Upper lobe of left lung (tissue), 6 donors: ENCODE measurements around the gene SMIM36. TPM values are rescaled to one million over a fixed set of nuclear protein-coding genes. Genes with fewer than 3 reads are reported as not detected.

Experiments used
- ATAC-seq, 2 donors: fragments of 200-7000 bp; cut with Tn5 transposase; one replicate each; pipeline ENCODE4 v1.9.1; 2022; ENCODE audit warnings: mild to moderate bottlenecking in 2 of 2, moderate library complexity in 2 of 2; ENCODE audit not compliant: low FRiP score in 2 of 2
- DNase-seq, 2 donors: peaks; one replicate each; pipeline ENCODE4 v3.0.0-alpha.2; 2019 to 2020
- H3K27ac ChIP-seq, 4 donors: fragments of 200-600 bp; sonication (generic); one replicate each; pipeline ENCODE4 v1.5.1; 2016 to 2019
- H3K27me3 ChIP-seq, 4 donors: fragments of 200-600 bp; sonication (generic); one replicate each; pipeline ENCODE4 v1.5.1; 2017 to 2019
- H3K36me3 ChIP-seq, 4 donors: fragments of 200-600 bp; sonication (generic); one replicate each; pipeline ENCODE4 v1.5.1; 2016 to 2019
- H3K4me1 ChIP-seq, 4 donors: fragments of 200-600 bp; sonication (generic); one replicate each; pipeline ENCODE4 v1.5.1; 2018 to 2019
- H3K4me3 ChIP-seq, 4 donors: fragments of 200-600 bp; sonication (generic); one replicate each; pipeline ENCODE4 v1.5.1; 2017 to 2019; ENCODE audit warnings: mild to moderate bottlenecking in 2 of 4, moderate library complexity in 1 of 4
- H3K9me3 ChIP-seq, 4 donors: fragments of 200-600 bp; sonication (generic); one replicate each; pipeline ENCODE4 v1.5.1; 2018 to 2019
- CTCF ChIP-seq, 6 experiments: fragments of 450-650 bp in 4 of 6; fragments of 200-600 bp in 2 of 6; sonication (generic) in 2 of 6; IDR thresholded peaks; one replicate each; pipeline ENCODE4 v1.5.1; 2016 to 2019; ENCODE audit warnings: antibody characterized with exemption in 6 of 6
- EP300 ChIP-seq, 4 donors: sonication (generic); formaldehyde crosslinking; IDR thresholded peaks; one replicate each; pipeline ENCODE4 v1.5.1; 2017; ENCODE audit warnings: antibody characterized with exemption in 4 of 4, control low read depth in 2 of 4
- POLR2A ChIP-seq, 4 donors: fragments of 450-650 bp; IDR thresholded peaks; one replicate each; pipeline ENCODE4 v1.5.1; 2016 to 2017; ENCODE audit warnings: antibody characterized with exemption in 4 of 4, mild to moderate bottlenecking in 2 of 4
- POLR2AphosphoS5 ChIP-seq, 2 donors: sonication (generic); formaldehyde crosslinking; IDR thresholded peaks; one replicate each; pipeline ENCODE4 v1.5.1; 2017; ENCODE audit warnings: antibody characterized with exemption in 2 of 2
- WGBS, 2 donors: methylation state at CpG; one replicate each; pipeline ENCODE4 v1.1.5; 2017 to 2018; 5-methylcytosine and 5-hydroxymethylcytosine counted together
- total RNA-seq, 6 donors: library from RNA; depleted of rRNA in 4 of 6; stranded (reverse); fragments of >200 nt in 4 of 6; gene quantifications; one replicate each; pipeline versions ENCODE4 v1.1.0 to v1.2.1, GENCODE V29; 2016 to 2021
- donor health status: DM: no; HTN: no; CAD: no; lungs with moderate emphysema.
- donor health status: DM: no; HTN: yes; CAD: no; lungs with severe emphysema.

SMIM36 gene
- total RNA-seq, 6 donors from 2014 or later: not detected

DNA sequence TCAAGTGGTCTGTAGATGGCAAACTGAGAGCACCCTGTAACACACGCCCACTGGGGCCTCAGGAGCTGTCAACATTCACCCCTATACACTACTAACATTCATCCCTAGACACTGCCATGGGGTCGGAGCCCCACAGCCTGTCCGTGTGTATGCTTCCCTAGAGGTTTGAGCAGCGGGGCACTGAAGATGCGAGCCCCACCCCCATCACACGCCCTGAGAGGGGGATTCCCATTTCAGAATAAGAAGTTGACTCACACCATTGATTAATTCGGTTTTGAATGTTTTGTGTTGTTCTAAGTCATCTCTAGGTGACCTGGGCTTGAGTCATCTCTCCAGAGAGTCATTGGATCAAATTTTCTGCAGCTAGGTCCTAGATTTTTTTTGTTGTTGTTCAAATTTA is 52.3 kb downstream of the SMIM36 start:
- peaks cover 0 to 3% (median 0%) of the 10 kb centered on the region in 4 donors for H3K4me1 ChIP-seq
- H3K27ac ChIP-seq: no peak overlapping the region
- H3K9me3 ChIP-seq: no peaks in the 10 kb centered on the region
- DNase-seq (no peak), ATAC-seq (peak in 1 of 2 donors; percentile 69)
- H3K4me3 ChIP-seq: no peak overlapping the region
- no peaks in the 10 kb centered on the region for H3K36me3 ChIP-seq
- 86 to 88% methylated on average over 7 of the region's 7 CpGs for WGBS, 2 donors
- TF ChIP-seq CTCF (IDR thresholded peaks at IDR 0.05) (no peak), POLR2A (IDR thresholded peaks at IDR 0.05) (no peak), POLR2AphosphoS5 (IDR thresholded peaks at IDR 0.05) (no peak), EP300 (IDR thresholded peaks at IDR 0.05) (no peak)
- H3K27me3 ChIP-seq: no peaks in the 10 kb centered on the region

GRCh38 chr17:55458287-55458900 is 52.9 kb downstream of the SMIM36 start:
- H3K4me1 ChIP-seq: peaks cover 0 to 7% (median 0%) of the 10 kb centered on the region in 4 donors
- H3K36me3 ChIP-seq: no peaks in the 10 kb centered on the region
- no peak overlapping the region for H3K27ac ChIP-seq
- 64 to 76% methylated on average over 11 to 22 of the region's 22 CpGs for WGBS, 2 donors
- DNase-seq (peak in 1 of 2 donors; percentile 54), ATAC-seq (no peak)
- no peaks in the 10 kb centered on the region for H3K9me3 ChIP-seq
- H3K4me3 ChIP-seq: no peak overlapping the region
- TF ChIP-seq POLR2A (IDR thresholded peaks at IDR 0.05) (no peak), POLR2AphosphoS5 (IDR thresholded peaks at IDR 0.05) (no peak), EP300 (IDR thresholded peaks at IDR 0.05) (no peak), CTCF (IDR thresholded peaks at IDR 0.05) (no peak)
- H3K27me3 ChIP-seq: no peaks in the 10 kb centered on the region

- 96 to 98% methylated on average over 6 of the region's 6 CpGs for WGBS, 2 donors
Measured at GRCh38 chr17:55456307-55457240, 54.7 kb downstream of the SMIM36 start.

GRCh38 chr17:55454906-55455474 is 56.3 kb downstream of the SMIM36 start:
- TF ChIP-seq POLR2AphosphoS5 (IDR thresholded peaks at IDR 0.05) (peak in 1 of 2 donors; percentile 38), EP300 (IDR thresholded peaks at IDR 0.05) (no peak), CTCF (IDR thresholded peaks at IDR 0.05) (no peak), POLR2A (IDR thresholded peaks at IDR 0.05) (no peak)
- peaks cover 5 to 21% (median 9%) of the 10 kb centered on the region in 4 donors for H3K4me1 ChIP-seq
- H3K27ac ChIP-seq: no peak overlapping the region
- WGBS, 2 donors: 72 to 81% methylated on average over 4 of the region's 4 CpGs
- H3K4me3 ChIP-seq: no peak overlapping the region
- ATAC-seq (peak in 1 of 2 donors; percentile 55), DNase-seq (no peak)
- H3K36me3 ChIP-seq: no peaks in the 10 kb centered on the region
- H3K27me3 ChIP-seq: no peaks in the 10 kb centered on the region
- no peaks in the 10 kb centered on the region for H3K9me3 ChIP-seq

More at GRCh38 chr17:55456307-55457240, 54.7 kb downstream of the SMIM36 start:
- H3K36me3 ChIP-seq: no peaks in the 10 kb centered on the region
- no peaks in the 10 kb centered on the region for H3K9me3 ChIP-seq
- ATAC-seq (no peak), DNase-seq (no peak)
- peaks cover 0 to 21% (median 9%) of the 10 kb centered on the region in 4 donors for H3K4me1 ChIP-seq
- H3K4me3 ChIP-seq: no peak overlapping the region
- H3K27me3 ChIP-seq: no peaks in the 10 kb centered on the region
- no peak overlapping the region for H3K27ac ChIP-seq
- TF ChIP-seq EP300 (IDR thresholded peaks at IDR 0.05): no peak
- no peak for TF ChIP-seq POLR2A (IDR thresholded peaks at IDR 0.05)
